Liver (tissue), 3 donors: ENCODE measurements around the gene AAGAB.

ENCODE experiments used
- CTCF ChIP-seq: fragments of 150-350 bp; IDR thresholded peaks from 2 replicates; pipeline ENCODE4 v1.5.1; 2017; ENCODE audit warnings: improper control_type of control experiment, low read depth, low read length; ENCODE audit not compliant: missing input control
- EGR1 ChIP-seq, 2 donors: IDR thresholded peaks; 2 replicates each; pipeline ENCODE4 v1.6.1; 2016 to 2018; ENCODE audit warnings: antibody characterized with exemption in 2 of 2, low read depth in 2 of 2
- GABPA ChIP-seq, 2 donors: IDR thresholded peaks in 1 of 2; conservative IDR thresholded peaks in 1 of 2; 2 replicates each; pipeline ENCODE4 v1.6.1; 2016; ENCODE audit warnings: antibody characterized with exemption in 2 of 2, mild to moderate bottlenecking in 1 of 2, moderate library complexity in 1 of 2
- JUND ChIP-seq, 2 donors: IDR thresholded peaks; 2 replicates each; pipeline ENCODE4 v1.6.1; 2016; ENCODE audit warnings: antibody characterized with exemption in 2 of 2
- YY1 ChIP-seq: IDR thresholded peaks from 2 replicates; pipeline ENCODE4 v1.6.1; 2016; ENCODE audit warnings: antibody characterized with exemption, mild to moderate bottlenecking
- donor health status: healthy.
- donor health status: healthy.

GRCh38 chr15:67254238-67255175 lies at the start of gene AAGAB, which contains the start of gene IQCH:
- TF ChIP-seq CTCF = no peak
- peak in 1 of 2 donors; percentile 63 for TF ChIP-seq EGR1 (IDR thresholded peaks at IDR 0.05; ENCODE audit: low read depth in 2 of 2)
- peak; percentile 96 for TF ChIP-seq YY1
- TF ChIP-seq JUND (IDR thresholded peaks at IDR 0.05) = no peak
- peak in 1 of 2 donors; percentile 90 for TF ChIP-seq GABPA (IDR thresholded peaks at IDR 0.05 in 1 of 2, conservative IDR thresholded peaks at IDR 0.05 in 1 of 2)
